GM19463 (cell line): ENCODE measurements around the gene SLIT1.

Experiments used
- ATAC-seq: cut with Tn5 transposase; IDR thresholded peaks from one replicate; pipeline ENCODE4 v1.9.1; 2021; ENCODE audit warnings: mild to moderate bottlenecking, moderate library complexity; ENCODE audit not compliant: unreplicated experiment

The SLIT1 gene

DNA sequence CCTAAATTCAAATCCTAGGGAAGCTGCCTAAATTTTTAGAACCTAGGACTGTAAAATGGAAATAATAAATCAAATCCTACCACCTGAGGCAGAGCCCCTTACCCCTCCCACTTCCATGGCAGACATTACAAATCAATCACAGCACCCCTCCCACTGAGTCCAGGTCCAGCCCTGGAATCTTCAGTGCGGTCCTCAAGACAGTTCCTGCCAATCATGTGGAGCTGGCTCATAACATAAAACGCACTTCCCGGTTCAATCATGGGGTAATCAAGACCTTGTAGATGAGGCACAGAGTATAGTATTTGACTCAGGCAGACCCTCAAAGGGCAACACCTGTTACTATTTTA lies 157.0 kb downstream of the SLIT1 start:
- no peak for ATAC-seq

GRCh38 chr10:97028126-97028831 lies 157.5 kb downstream of the SLIT1 start:
- ATAC-seq = no peak

DNA sequence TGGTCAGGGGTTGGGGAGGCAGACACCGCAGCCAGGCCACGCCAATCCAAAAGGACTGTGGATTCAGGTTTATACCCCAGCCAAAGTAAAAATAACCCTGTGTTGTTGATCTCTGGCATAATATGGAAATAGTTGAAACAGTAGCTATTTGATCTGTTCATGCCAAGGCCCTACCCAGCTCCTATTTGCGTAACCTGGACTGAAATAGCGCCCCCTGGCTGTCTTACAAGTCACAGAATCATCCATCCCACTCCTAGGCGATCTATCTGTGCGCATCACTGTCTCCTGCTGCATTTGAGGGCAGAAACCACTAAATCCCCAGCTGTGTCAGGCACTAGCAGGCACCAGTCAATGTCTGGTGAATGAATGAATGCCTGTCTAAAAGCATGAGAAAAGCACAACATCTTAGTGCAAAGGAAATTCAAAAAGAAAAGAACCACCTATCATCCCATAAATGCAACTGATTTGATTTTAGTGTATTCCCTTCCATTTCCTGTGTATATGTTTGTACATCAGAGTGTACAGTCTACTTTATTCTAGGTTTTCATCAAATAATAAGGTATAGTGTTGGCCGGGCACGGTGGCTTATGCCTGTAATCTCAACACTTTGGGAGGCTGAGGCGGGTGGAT lies 160.0 kb downstream of the SLIT1 start:
- no peak for ATAC-seq

DNA sequence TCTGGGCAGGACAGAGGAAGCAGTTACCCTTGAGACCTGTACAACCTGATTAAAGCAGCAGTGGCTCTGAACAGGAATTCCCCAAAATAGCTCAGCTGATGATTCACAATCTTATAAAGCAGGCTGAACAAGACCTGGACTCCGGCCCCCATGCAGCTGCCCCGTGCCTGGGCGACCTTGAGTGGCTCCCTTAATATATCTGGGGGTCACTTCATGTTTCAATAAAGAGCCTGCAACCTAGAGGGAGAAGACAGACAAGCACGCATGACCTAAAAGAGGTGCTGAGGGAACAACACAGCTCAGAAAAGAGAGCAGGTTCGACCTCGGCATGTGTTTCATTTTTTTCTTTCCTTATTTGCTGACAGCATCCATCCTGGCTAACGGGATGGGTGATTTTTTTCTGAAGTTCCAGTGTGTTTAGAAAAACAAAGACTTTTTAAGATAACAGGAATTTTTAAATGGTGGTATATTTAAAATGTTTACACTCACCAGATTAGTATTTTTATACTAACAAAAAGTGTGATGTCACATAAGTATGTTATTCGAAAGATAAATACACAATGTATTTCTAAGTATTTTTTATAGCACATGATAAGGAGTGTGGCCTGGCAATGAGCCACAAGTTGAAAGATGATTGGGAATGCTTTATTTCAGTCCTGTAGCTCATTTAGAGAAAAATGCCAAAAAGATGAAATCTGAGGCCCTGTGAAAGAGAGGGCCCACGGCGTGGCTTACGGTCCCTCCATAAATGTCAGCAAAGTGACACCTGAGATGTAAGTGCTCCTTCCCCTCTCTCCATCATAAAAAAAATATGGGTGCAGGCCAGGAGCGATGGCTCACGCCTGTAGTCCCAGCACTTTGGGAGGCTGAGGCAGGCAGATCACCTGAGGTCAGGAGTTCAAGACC lies 161.3 kb downstream of the SLIT1 start:
- no peak for ATAC-seq

GRCh38 chr10:97023401-97024167 lies 162.2 kb downstream of the SLIT1 start:
- no peak for ATAC-seq

DNA sequence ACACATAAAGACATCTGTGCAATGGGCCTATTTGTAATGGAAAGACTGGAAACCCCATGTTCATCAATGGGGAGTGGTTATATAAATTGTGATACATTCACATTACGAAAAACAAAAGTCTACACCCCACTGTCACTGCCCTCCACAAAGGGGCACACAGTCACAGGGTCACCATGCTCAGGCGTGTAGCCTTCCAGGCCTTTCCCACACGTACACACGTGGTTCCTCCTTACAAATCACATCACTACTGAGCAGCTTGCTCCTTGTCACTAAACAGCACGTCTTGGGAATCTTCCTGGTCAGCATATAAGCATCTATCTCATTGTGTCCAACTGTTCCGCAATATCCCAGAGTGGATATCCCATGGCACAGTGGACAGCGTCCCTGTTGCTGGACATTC lies 163.1 kb downstream of the SLIT1 start:
- ATAC-seq = no peak

- no peak for ATAC-seq
Observed at GRCh38 chr10:97020452-97021400, 165.0 kb downstream of the SLIT1 start.

GRCh38 chr10:97019213-97019844 lies 166.4 kb downstream of the SLIT1 start:
- ATAC-seq = no peak

GRCh38 chr10:97018251-97019212 lies 167.2 kb downstream of the SLIT1 start:
- ATAC-seq = no peak

DNA sequence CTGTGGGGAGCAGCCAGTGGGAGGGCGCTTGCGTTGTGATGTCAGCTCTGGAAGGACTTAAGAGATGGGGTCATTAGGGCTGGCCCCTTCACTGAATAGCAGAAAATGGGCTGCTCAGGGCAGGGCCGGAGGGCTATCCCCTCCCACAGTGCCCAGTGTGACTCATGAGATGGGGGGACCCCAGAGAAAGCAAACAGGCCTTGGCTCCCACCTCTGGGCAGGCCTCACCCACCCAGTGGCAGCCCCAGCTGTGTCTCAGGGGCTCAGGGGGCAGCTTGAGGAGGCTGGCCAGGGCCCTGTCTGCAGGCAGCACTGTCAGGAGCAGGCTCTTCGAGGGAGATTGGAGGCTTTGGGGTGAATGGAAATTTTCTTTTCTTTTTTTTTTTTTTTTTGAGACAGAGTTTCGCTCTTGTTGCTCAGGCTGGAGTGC lies 168.3 kb downstream of the SLIT1 start:
- ATAC-seq = no peak

- ATAC-seq = peak; percentile 84
Observed at GRCh38 chr10:97016728-97017473, 168.9 kb downstream of the SLIT1 start.

DNA sequence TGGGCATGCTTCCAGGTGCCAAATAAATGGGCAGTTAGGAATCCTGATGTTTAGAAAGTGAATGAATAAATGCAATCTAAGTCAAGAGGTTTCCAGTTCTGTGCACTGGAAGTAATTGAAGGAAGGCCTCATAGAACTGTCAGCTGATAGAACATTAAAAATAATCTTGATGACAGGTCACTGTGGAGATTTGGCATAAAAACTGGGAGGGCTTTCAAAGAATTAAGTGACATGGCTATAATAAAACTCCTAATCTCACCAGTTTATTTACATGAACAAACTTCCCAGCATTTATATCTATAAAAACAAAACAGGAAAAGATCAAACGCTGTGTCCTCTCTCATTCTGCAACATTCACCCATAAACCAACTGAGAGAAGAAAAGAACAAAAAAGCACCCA lies 170.5 kb downstream of the SLIT1 start:
- no peak for ATAC-seq

GRCh38 chr10:97013983-97014382 lies 171.8 kb downstream of the SLIT1 start:
- no peak for ATAC-seq

- no peak for ATAC-seq
Observed at GRCh38 chr10:97013568-97013967, 172.2 kb downstream of the SLIT1 start.

DNA sequence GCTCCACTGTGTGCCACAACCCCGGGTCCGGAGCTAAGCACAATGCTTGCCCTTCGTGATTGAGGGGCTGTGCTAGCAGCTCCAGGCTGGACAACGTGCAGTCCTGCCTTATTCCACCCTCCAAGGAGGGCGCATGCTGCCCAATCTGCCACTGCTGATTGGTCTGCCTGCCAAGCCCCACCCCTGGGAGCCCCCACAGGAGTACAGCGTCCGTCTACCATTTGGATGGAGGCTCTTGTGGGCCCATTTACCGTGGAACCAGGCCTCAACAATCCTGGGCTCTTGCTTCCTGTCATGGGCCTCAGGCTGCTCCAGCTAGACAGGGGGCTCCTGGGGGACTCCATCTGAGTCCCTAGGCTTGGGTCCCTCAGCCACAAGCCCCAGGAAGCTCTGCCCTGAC lies 173.3 kb downstream of the SLIT1 start:
- no peak for ATAC-seq

- no peak for ATAC-seq
Observed at GRCh38 chr10:97011397-97011796, 174.4 kb downstream of the SLIT1 start.

DNA sequence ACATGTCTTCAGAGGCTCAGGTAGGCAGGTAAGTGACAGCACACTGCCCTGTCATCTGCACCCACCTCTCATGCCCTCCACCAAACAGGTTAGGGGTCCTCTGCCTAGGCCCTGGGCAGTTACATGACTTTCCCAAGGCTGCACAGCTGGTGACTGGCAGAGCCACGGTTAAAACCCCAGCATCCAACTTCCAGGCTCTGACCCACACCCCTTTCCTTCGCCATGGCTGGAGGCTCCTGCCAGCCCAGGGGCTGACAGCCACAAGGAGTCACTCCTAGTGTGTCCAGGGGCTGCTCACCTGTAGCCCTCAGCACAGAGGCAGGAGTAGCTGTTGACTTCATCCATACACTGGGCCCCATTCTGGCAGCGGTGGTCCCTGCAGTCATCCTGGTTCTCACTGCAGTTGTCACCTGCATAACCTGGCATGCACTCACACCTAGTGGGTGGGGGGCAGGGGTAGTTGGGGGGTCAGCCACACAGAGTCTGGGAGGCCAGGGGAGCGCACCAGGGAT lies 175.0 kb downstream of the SLIT1 start:
- ATAC-seq = no peak
